HL-60 (cell line): ENCODE measurements around the gene HINT2.

Experiments
- POLR2AphosphoS5 ChIP-seq: IDR thresholded peaks from 2 replicates; pipeline ENCODE4 v1.6.1; 2012; ENCODE audit warnings: low read depth
- TF ChIP-seq, protein P1 (sequence below): IDR thresholded peaks from one replicate; pipeline ENCODE4 v1.5.1; 2011; ENCODE audit warnings: low read length, control low read depth, inconsistent platforms; ENCODE audit not compliant: insufficient read depth

DNA sequence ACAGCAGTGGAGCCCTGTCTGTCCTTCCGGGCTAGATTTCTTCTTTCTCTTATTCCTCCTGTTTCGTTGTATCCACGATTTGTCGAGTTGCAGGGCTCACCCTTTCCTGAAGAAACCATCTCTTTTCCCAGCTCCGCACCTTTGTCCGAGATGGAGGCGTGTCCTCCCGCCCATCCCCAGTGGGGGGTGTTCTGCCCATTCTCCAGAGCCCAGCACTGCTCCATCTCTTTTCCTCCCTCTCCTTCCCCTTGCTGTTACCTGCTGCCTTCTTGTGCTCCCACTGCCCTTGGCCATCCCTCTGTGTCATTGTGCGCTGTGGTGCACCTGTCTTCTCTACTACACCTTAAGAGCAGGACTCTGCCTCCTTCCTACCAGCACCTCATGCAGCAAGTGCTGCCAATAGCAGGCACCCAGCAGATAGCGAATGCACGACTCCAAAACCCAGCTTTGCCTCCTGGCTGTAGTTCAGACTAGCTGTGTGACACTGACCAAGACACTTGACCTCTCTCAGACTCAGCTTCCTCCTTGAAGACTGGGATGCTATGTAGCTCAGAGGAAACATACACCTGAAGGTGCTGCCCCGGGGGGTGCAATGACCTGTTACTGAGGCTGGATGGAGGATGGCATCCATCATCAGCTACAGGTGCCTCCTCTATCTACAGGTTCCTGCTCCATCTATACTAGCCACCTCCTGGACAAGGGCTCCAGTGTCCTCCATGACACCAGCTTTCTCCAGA, 46.5 kb upstream of the HINT2 start:
- TF ChIP-seq, protein P1, sequence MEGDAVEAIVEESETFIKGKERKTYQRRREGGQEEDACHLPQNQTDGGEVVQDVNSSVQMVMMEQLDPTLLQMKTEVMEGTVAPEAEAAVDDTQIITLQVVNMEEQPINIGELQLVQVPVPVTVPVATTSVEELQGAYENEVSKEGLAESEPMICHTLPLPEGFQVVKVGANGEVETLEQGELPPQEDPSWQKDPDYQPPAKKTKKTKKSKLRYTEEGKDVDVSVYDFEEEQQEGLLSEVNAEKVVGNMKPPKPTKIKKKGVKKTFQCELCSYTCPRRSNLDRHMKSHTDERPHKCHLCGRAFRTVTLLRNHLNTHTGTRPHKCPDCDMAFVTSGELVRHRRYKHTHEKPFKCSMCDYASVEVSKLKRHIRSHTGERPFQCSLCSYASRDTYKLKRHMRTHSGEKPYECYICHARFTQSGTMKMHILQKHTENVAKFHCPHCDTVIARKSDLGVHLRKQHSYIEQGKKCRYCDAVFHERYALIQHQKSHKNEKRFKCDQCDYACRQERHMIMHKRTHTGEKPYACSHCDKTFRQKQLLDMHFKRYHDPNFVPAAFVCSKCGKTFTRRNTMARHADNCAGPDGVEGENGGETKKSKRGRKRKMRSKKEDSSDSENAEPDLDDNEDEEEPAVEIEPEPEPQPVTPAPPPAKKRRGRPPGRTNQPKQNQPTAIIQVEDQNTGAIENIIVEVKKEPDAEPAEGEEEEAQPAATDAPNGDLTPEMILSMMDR, result no peak
- no peak for TF ChIP-seq POLR2AphosphoS5
